CD14-positive monocyte (primary cell): ENCODE measurements around the gene TMEM259. TPM values are rescaled to one million over a fixed set of nuclear protein-coding genes. Genes with fewer than 3 reads are reported as not detected.

Source experiments
- DNase-seq, 3 donors: peaks; one replicate each; pipeline ENCODE4 v3.0.0-alpha.2; 2011 to 2022
- H2AFZ ChIP-seq: 2 replicates; pipeline ENCODE4 v1.6.0; 2012; ENCODE audit warnings: mild to moderate bottlenecking, low read depth, low read length, inconsistent platforms; ENCODE audit not compliant: insufficient read depth, poor library complexity, severe bottlenecking
- H3K27ac ChIP-seq, 2 donors: 1 replicate in 1 of 2; 2 replicates in 1 of 2; pipeline ENCODE4 v1.5.1; 2012 to 2013; ENCODE audit warnings: low read length in 2 of 2, control low read depth in 1 of 2, inconsistent platforms in 1 of 2, low read depth in 1 of 2, mild to moderate bottlenecking in 1 of 2
- H3K27me3 ChIP-seq, 2 donors: one replicate each; pipeline versions ENCODE4 v1.6.0 to v1.6.1; 2011 to 2013; ENCODE audit warnings: low read length in 2 of 2; ENCODE audit not compliant: control insufficient read depth in 2 of 2, insufficient read depth in 2 of 2
- H3K36me3 ChIP-seq, 2 donors: replicated peaks in 1 of 2; 1 replicate in 1 of 2; 2 replicates in 1 of 2; pipeline versions ENCODE4 v1.5.1 to v1.6.1; 2012 to 2013; ENCODE audit warnings: low read length in 2 of 2, control low read depth in 1 of 2, inconsistent platforms in 1 of 2, mild to moderate bottlenecking in 1 of 2; ENCODE audit not compliant: insufficient read depth in 2 of 2, control insufficient read depth in 1 of 2
- H3K4me1 ChIP-seq, 2 donors: 1 replicate in 1 of 2; 2 replicates in 1 of 2; pipeline versions ENCODE4 v1.5.1 to v1.6.1; 2012 to 2013; ENCODE audit warnings: low read length in 2 of 2, control low read depth in 1 of 2, inconsistent platforms in 1 of 2, mild to moderate bottlenecking in 1 of 2, moderate library complexity in 1 of 2; ENCODE audit not compliant: insufficient read depth in 2 of 2, control insufficient read depth in 1 of 2
- H3K4me2 ChIP-seq: replicated peaks from 2 replicates; pipeline ENCODE3; 2012; ENCODE audit warnings: low read length, moderate library complexity, mild to moderate bottlenecking; ENCODE audit not compliant: poor library complexity, severe bottlenecking; ENCODE audit errors: extremely low read depth
- H3K4me3 ChIP-seq, 3 experiments: fragments of 200-600 bp in 1 of 3; sonication (generic) in 1 of 3; replicated peaks in 1 of 3; 1 replicate in 2 of 3; 2 replicates in 1 of 3; pipeline ENCODE4 v1.5.1; 2011 to 2013; ENCODE audit warnings: low read length in 3 of 3, mild to moderate bottlenecking in 3 of 3, control low read depth in 2 of 3, low read depth in 2 of 3, inconsistent platforms in 1 of 3, moderate library complexity in 1 of 3
- H3K79me2 ChIP-seq: 2 replicates; pipeline ENCODE4 v1.6.0; 2012; ENCODE audit warnings: mild to moderate bottlenecking, control low read depth, inconsistent platforms, low read length, moderate library complexity; ENCODE audit not compliant: insufficient read depth
- H3K9ac ChIP-seq: 2 replicates; pipeline ENCODE4 v1.6.0; 2017; ENCODE audit warnings: low read length, mild to moderate bottlenecking; ENCODE audit not compliant: insufficient read depth, poor library complexity, severe bottlenecking
- H3K9me3 ChIP-seq, 2 donors: replicated peaks in 1 of 2; 1 replicate in 1 of 2; 2 replicates in 1 of 2; pipeline versions ENCODE4 v1.5.1 to v1.6.1; 2012 to 2013; ENCODE audit warnings: low read length in 2 of 2, control low read depth in 1 of 2; ENCODE audit not compliant: control insufficient read depth in 1 of 2, insufficient read depth in 1 of 2
- H4K20me1 ChIP-seq: 2 replicates; pipeline ENCODE4 v1.6.0; 2012; ENCODE audit warnings: mild to moderate bottlenecking, low read length, control low read depth, moderate library complexity; ENCODE audit not compliant: insufficient read depth
- H3K27ac Mint-ChIP-seq, 7 donors: one replicate each; pipeline ENCODE4 v1.8.0; 2020; ENCODE audit warnings: mild to moderate bottlenecking in 7 of 7, mixed read lengths in 7 of 7, moderate library complexity in 6 of 7, inconsistent platforms in 2 of 7
- H3K27me3 Mint-ChIP-seq, 3 donors: one replicate each; pipeline ENCODE4 v1.8.0; 2021 to 2022; ENCODE audit warnings: low read depth in 3 of 3, mild to moderate bottlenecking in 3 of 3, mixed read lengths in 3 of 3, moderate library complexity in 3 of 3, inconsistent platforms in 1 of 3
- H3K36me3 Mint-ChIP-seq, 2 donors: one replicate each; pipeline ENCODE4 v1.8.0; 2020; ENCODE audit warnings: mixed read lengths in 2 of 2, inconsistent platforms in 1 of 2, mild to moderate bottlenecking in 1 of 2
- H3K4me1 Mint-ChIP-seq: one replicate; pipeline ENCODE4 v1.8.0; 2020; ENCODE audit warnings: mild to moderate bottlenecking, mixed read lengths
- H3K4me3 Mint-ChIP-seq, 2 donors: one replicate each; pipeline ENCODE4 v1.8.0; 2020; ENCODE audit warnings: mild to moderate bottlenecking in 2 of 2, mixed read lengths in 2 of 2, moderate library complexity in 1 of 2
- H3K9me3 Mint-ChIP-seq, 7 donors: one replicate each; pipeline ENCODE4 v1.8.0; 2020 to 2022; ENCODE audit warnings: mixed read lengths in 7 of 7, mild to moderate bottlenecking in 6 of 7, moderate library complexity in 6 of 7, inconsistent platforms in 2 of 7
- WGBS: methylation state at CpG from one replicate; pipeline ENCODE4 v1.1.5; 2013; ENCODE audit warnings: missing lambda C conversion rate; ENCODE audit not compliant: insufficient coverage; 5-methylcytosine and 5-hydroxymethylcytosine counted together
- intact Hi-C, 2 donors: fragments of 100-400 bp; cut with micrococcal nuclease; formaldehyde crosslinking; loops; one replicate each; pipeline versions ENCODE4 v1.15.0 to v1.15.1; 2023
- polyA plus RNA-seq, 3 donors: library from polyadenylated mRNA; depleted of rRNA in 1 of 3; unstranded in 2 of 3; stranded (reverse) in 1 of 3; fragments of 300-500 nt in 2 of 3; fragments of >200 nt in 1 of 3; fragmentation: Illumina TruSeq in 2 of 3; gene quantifications; 1 replicate in 2 of 3; 2 replicates in 1 of 3; pipeline ENCODE4 v1.2.3, GENCODE V29; 2012 to 2021
- TF ChIP-seq, protein P1 (sequence below): fragments of 200-600 bp; IDR thresholded peaks from one replicate; pipeline ENCODE4 v1.8.0; 2022; ENCODE audit warnings: antibody characterized with exemption, mild to moderate bottlenecking

Gene TMEM259
- polyA plus RNA-seq, 3 donors, result 37.4 to 417 (median 45.0) TPM

DNA sequence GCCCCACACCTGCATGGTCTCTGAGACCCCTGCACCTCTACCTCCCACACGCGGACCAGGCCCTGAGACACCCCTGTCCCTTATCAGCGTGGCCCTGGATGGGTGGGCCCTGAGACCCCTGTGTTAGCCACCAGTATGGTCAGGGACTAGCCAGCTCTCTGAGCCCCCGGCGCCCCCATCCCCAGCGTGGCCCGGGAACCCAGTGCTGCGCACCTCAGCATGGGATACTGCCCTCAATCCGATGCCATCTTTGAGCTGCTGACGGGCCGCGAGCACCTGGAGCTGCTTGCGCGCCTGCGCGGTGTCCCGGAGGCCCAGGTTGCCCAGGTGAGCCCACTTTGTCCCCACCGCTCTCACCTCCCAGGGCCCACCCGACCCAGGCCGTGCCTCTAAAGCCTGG, 41.1 kb upstream of the TMEM259 start:
- Histone ChIP-seq H3K9ac (no peak overlapping the region), H3K36me3 (peaks cover 14 to 24% of the 10 kb centered on the region in 2 donors), H3K9me3 (peaks cover 13 to 17% of the 10 kb centered on the region in 2 donors), H4K20me1 (peaks cover 25% of the 10 kb centered on the region), H3K79me2 (peaks cover 8% of the 10 kb centered on the region), H3K27me3 (no peaks in the 10 kb centered on the region), H3K27ac (no peak overlapping the region), H3K4me2 (no peak overlapping the region), H3K4me1 (peaks cover 36 to 41% of the 10 kb centered on the region in 2 donors), H3K4me3 (no peak overlapping the region), H2AFZ (no peak overlapping the region)
- H3K4me3 Mint-ChIP-seq, result no peak overlapping the region
- H3K27me3 Mint-ChIP-seq, result peaks cover 2 to 4% (median 2%) of the 10 kb centered on the region in 3 donors
- H3K36me3 Mint-ChIP-seq, result peaks cover 22 to 25% of the 10 kb centered on the region in 2 donors
- H3K9me3 Mint-ChIP-seq, result peaks cover 11 to 21% (median 17%) of the 10 kb centered on the region in 7 donors
- TF ChIP-seq, protein P1, sequence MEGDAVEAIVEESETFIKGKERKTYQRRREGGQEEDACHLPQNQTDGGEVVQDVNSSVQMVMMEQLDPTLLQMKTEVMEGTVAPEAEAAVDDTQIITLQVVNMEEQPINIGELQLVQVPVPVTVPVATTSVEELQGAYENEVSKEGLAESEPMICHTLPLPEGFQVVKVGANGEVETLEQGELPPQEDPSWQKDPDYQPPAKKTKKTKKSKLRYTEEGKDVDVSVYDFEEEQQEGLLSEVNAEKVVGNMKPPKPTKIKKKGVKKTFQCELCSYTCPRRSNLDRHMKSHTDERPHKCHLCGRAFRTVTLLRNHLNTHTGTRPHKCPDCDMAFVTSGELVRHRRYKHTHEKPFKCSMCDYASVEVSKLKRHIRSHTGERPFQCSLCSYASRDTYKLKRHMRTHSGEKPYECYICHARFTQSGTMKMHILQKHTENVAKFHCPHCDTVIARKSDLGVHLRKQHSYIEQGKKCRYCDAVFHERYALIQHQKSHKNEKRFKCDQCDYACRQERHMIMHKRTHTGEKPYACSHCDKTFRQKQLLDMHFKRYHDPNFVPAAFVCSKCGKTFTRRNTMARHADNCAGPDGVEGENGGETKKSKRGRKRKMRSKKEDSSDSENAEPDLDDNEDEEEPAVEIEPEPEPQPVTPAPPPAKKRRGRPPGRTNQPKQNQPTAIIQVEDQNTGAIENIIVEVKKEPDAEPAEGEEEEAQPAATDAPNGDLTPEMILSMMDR, result no peak
- intact Hi-C loops, result no loop called here
- no peak for DNase-seq
- H3K4me1 Mint-ChIP-seq, result peaks cover 33% of the 10 kb centered on the region
- peak overlapping the region in 1 of 7 donors; percentile 80 for H3K27ac Mint-ChIP-seq
- 97% methylated on average over 20 of the region's 20 CpGs for WGBS

DNA sequence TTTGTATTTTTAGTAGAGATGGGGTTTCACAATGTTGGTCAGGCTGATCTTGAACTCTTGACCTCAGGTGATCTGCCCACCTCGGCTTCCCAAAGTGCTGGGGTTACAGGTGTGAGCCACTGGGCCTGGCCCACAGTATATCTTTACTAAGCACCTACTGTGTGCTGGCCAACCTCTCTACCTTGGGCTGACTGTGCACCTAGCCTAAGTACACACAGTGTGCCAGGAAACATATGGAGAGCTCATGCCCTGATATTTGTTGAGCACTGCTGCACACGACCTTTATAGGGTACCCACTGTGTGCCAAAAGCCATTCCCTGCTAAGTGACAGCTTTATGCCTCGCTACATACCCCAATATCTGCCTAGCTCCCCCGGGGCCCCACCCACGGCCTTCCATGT, 39.8 kb upstream of the TMEM259 start:
- no peak overlapping the region for H3K4me2 ChIP-seq
- H2AFZ ChIP-seq, result no peak overlapping the region
- H3K4me1 ChIP-seq, result peaks cover 25 to 28% of the 10 kb centered on the region in 2 donors
- Mint-ChIP-seq H3K27me3 (peaks cover 1 to 9% (median 2%) of the 10 kb centered on the region in 3 donors), H3K4me1 (peaks cover 24% of the 10 kb centered on the region), H3K27ac (no peak overlapping the region), H3K9me3 (peaks cover 17 to 31% (median 26%) of the 10 kb centered on the region in 7 donors), H3K4me3 (no peak overlapping the region), H3K36me3 (peaks cover 35 to 36% of the 10 kb centered on the region in 2 donors)
- TF ChIP-seq, protein P1, result no peak
- peaks cover 27 to 37% of the 10 kb centered on the region in 2 donors for H3K36me3 ChIP-seq
- 85% methylated on average over 5 of the region's 5 CpGs for WGBS
- H3K79me2 ChIP-seq, result no peaks in the 10 kb centered on the region
- H3K27ac ChIP-seq, result no peak overlapping the region
- H3K9me3 ChIP-seq, result peaks cover 21 to 25% of the 10 kb centered on the region in 2 donors
- intact Hi-C loops, result no loop called here
- H4K20me1 ChIP-seq, result peaks cover 20% of the 10 kb centered on the region
- H3K9ac ChIP-seq, result no peak overlapping the region
- no peaks in the 10 kb centered on the region for H3K27me3 ChIP-seq
- no peak for DNase-seq
- H3K4me3 ChIP-seq, result no peak overlapping the region
